ENCODE results near the gene DMRT1. TPM values are rescaled to one million over a fixed set of nuclear protein-coding genes. Genes with fewer than 3 reads are reported as not detected.

DMRT1 gene
- total RNA-seq, 1 experiment from 2014 or later = not detected

- H3K36me3 ChIP-seq (ENCODE audit: control insufficient read depth, insufficient read depth, low read length) = no peaks in the 10 kb centered on the region
- no peaks in the 10 kb centered on the region for H3K4me1 ChIP-seq (ENCODE audit: control insufficient read depth, insufficient read depth, low read length)
- in situ Hi-C loops (cut with HindIII; ENCODE audit: low pct_unique_long_range_greater_than_20kb, low sequenced_read_pairs) (no loop called here), intact Hi-C loops (cut with micrococcal nuclease; ENCODE audit: unreplicated experiment) (no loop called here)
- no peak overlapping the region for H3K4me3 ChIP-seq (ENCODE audit: low read depth in 2 of 2, low read length in 2 of 2)
- DNase-seq (ENCODE audit: low read depth, low spot score) (no peak), ATAC-seq (no peak)
- H3K9me3 ChIP-seq (ENCODE audit: control insufficient read depth, insufficient read depth, low read depth, low read length) = no peaks in the 10 kb centered on the region
- ChIA-PET CTCF (no interaction called here), POLR2A (no interaction called here)
- BruUV-seq (replicated peaks) = no TSS peak
- TF ChIP-seq, protein P1, sequence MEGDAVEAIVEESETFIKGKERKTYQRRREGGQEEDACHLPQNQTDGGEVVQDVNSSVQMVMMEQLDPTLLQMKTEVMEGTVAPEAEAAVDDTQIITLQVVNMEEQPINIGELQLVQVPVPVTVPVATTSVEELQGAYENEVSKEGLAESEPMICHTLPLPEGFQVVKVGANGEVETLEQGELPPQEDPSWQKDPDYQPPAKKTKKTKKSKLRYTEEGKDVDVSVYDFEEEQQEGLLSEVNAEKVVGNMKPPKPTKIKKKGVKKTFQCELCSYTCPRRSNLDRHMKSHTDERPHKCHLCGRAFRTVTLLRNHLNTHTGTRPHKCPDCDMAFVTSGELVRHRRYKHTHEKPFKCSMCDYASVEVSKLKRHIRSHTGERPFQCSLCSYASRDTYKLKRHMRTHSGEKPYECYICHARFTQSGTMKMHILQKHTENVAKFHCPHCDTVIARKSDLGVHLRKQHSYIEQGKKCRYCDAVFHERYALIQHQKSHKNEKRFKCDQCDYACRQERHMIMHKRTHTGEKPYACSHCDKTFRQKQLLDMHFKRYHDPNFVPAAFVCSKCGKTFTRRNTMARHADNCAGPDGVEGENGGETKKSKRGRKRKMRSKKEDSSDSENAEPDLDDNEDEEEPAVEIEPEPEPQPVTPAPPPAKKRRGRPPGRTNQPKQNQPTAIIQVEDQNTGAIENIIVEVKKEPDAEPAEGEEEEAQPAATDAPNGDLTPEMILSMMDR (IDR thresholded peaks at IDR 0.05) = peak; percentile 36
- TF ChIP-seq POLR2AphosphoS5 (IDR thresholded peaks at IDR 0.05; ENCODE audit: low read depth, low read length) (no peak), SIN3A (IDR thresholded peaks at IDR 0.05; ENCODE audit: borderline replicate concordance, insufficient read depth, low read depth, low read length) (no peak), TCF7L2 (IDR thresholded peaks at IDR 0.05; ENCODE audit: low read depth, low read length) (no peak)
- TF ChIP-seq, protein P2, sequence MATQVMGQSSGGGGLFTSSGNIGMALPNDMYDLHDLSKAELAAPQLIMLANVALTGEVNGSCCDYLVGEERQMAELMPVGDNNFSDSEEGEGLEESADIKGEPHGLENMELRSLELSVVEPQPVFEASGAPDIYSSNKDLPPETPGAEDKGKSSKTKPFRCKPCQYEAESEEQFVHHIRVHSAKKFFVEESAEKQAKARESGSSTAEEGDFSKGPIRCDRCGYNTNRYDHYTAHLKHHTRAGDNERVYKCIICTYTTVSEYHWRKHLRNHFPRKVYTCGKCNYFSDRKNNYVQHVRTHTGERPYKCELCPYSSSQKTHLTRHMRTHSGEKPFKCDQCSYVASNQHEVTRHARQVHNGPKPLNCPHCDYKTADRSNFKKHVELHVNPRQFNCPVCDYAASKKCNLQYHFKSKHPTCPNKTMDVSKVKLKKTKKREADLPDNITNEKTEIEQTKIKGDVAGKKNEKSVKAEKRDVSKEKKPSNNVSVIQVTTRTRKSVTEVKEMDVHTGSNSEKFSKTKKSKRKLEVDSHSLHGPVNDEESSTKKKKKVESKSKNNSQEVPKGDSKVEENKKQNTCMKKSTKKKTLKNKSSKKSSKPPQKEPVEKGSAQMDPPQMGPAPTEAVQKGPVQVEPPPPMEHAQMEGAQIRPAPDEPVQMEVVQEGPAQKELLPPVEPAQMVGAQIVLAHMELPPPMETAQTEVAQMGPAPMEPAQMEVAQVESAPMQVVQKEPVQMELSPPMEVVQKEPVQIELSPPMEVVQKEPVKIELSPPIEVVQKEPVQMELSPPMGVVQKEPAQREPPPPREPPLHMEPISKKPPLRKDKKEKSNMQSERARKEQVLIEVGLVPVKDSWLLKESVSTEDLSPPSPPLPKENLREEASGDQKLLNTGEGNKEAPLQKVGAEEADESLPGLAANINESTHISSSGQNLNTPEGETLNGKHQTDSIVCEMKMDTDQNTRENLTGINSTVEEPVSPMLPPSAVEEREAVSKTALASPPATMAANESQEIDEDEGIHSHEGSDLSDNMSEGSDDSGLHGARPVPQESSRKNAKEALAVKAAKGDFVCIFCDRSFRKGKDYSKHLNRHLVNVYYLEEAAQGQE (IDR thresholded peaks at IDR 0.05; ENCODE audit: insufficient read depth in 1 of 2, low read depth in 2 of 2, low read length in 1 of 2) = no peak
- no peak overlapping the region for H3K27ac ChIP-seq (ENCODE audit: low read length)
- no peaks in the 10 kb centered on the region for H3K27me3 ChIP-seq (ENCODE audit: control insufficient read depth, insufficient read depth, low read length)
Observed at GRCh38 chr9:1018121-1018520, 176.6 kb downstream of the DMRT1 start.

Other genes starting within 250 kb of the DMRT1 start
- gene DMRT3, start 135.0 kb downstream of the DMRT1 start, total RNA-seq (2021; ENCODE audit: unreplicated experiment) = not detected
- not detected for gene DMRT2, start 208.7 kb downstream of the DMRT1 start, total RNA-seq (2021; ENCODE audit: unreplicated experiment)

Data from Panc1 (cell line).